HG03558 (cell line): ENCODE measurements around the gene SMDT1.
"Not testable (repeated sequence)": the region's sequence is repeated elsewhere in the genome, so short reads cannot be mapped to it uniquely, and the experiment has no call there.

Experiments
- ATAC-seq: cut with Tn5 transposase; IDR thresholded peaks from one replicate; pipeline ENCODE4 v1.9.1; 2021; ENCODE audit warnings: moderate number of reproducible peaks; ENCODE audit not compliant: unreplicated experiment; ENCODE audit errors: extremely low read depth

SMDT1 gene

DNA sequence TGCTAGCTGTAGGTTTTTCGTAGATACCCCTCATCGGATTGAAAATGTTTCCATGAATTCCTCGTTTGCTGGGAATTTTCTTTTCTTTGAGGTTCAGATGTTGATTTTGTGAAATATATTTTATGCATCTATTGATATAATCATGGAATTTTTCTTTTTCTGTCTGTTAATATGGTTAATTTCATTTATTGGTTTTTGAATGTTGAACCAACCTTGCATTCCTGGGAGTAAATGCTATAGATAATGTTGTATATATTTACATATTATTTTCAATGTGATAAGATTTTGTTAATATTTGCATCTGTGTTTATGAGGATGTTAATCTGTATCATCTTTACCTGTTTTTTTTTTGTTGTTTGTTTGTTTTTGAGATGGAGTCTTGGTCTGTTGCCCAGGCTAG is 21.7 kb downstream of the SMDT1 start:
- ATAC-seq: no peak

DNA sequence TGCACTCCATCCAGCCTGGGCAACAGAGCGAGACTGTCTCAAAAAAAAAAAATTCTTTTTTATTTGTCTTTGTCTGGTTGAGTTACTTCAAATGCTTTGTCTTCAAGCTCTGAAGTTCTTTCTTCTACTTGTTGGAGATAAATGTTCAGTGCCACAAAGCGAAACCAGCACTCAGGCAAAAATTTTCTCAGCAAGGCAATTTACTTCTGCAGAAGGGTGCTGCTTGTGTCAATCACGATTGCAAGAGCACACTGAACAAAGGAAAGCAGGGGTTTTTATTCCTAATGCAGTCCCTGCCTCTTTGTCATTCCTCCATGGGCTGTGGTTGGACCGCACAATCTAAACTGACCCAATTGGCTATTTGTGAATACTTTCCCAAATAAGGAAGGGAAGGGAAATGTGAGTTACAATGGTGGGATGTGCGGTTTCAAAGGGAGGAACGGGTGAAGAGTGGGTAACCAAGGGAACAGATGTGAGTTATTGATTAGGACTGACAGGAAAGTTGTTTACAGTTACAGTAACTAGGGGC is 24.9 kb downstream of the SMDT1 start:
- not testable (repeated sequence) for ATAC-seq

DNA sequence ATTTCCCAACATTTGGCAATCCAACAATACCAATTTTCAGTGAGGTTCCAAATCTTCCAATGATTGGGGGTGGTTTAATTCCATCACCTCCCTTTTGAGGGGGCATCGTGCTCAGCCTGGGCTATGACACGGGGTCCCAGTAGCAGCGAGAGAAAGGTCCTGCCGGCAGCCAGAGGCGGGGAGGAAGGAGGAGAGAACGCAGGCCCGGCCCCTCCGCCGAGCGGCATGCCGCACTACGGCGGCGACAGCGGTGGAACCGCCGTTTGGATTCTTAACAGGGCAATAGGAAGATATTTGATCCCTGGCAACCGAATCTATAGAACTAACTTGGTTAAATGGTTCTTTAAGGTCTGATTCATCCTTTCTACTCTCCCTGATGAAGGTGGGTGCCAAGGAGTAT is 29.3 kb downstream of the SMDT1 start:
- ATAC-seq: no peak

DNA sequence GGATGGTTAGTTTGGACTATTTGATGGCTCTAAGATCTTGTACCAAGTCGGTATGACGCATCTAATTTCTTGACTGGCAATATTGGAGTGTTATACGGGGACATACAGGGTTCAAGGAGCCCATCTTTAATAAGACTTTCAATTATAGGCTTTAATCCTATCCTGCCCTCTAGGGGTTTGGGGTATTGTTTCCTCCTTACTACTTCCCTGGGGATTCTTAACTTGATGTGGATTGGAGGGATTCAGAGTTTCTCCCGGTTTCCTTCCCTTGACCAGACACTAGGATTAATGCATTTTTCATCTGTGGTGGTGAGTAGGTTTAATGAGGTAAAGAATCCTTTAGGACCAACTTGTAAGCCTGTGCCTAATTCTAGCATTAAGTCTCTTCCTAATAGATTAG is 32.3 kb downstream of the SMDT1 start:
- no peak for ATAC-seq

DNA sequence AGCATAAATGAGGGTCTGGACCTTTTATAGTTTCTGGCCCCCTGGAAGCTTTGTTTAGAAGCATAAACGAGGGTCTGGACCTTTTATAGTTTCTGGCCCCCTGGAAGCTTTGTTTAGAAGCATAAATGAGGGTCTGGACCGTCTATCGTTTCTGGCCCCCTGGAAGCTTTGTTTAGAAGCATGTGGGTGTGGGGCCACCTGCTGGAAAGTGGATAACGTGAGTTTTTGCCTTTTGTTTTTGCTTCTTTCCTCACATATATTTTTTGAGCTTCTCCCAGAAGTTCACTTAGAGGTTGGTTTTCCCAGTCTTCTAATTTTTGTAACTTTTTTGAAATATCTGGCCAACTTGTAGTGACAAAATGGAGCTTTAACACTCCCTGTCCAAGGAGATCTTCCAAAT is 33.3 kb downstream of the SMDT1 start:
- not testable (repeated sequence) for ATAC-seq

DNA sequence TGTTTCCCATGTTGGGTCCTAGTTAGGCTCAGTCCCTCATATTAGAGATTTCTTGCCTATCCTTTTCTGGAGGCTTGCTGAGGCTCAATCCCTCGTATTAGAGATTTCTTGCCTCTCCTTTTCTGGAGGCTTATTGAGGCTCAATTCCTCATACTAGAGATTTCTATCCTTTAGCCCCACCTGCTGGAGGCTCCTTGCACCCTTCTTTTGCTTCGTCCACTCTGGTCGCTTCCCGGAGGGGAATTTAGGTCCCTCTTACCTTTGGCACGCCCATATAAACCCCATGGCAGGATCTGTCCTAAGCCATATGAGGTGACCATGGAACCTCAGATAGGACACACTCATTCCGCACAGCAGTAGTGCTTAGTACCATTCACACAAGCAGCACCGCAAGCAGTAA is 35.2 kb downstream of the SMDT1 start:
- no peak for ATAC-seq

DNA sequence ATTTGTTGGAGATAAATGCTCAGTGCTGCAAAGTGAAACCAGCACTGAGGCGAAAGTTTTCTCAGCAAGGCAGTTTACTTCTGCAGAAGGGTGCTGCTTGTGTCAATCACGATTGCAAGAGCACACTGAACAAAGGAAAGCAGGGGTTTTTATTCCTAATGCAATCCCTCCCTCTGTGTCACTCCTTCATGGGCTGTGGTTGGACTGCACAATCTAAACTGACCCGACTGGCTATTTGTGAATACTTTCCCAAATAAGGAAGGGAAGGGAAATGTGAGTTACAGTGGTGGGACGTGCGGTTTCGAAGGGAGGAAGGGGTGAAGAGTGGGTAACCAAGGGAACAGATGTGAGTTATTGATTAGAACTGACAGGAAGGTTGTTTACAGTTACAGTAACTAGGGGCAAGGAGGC is 35.9 kb downstream of the SMDT1 start:
- not testable (repeated sequence) for ATAC-seq

DNA sequence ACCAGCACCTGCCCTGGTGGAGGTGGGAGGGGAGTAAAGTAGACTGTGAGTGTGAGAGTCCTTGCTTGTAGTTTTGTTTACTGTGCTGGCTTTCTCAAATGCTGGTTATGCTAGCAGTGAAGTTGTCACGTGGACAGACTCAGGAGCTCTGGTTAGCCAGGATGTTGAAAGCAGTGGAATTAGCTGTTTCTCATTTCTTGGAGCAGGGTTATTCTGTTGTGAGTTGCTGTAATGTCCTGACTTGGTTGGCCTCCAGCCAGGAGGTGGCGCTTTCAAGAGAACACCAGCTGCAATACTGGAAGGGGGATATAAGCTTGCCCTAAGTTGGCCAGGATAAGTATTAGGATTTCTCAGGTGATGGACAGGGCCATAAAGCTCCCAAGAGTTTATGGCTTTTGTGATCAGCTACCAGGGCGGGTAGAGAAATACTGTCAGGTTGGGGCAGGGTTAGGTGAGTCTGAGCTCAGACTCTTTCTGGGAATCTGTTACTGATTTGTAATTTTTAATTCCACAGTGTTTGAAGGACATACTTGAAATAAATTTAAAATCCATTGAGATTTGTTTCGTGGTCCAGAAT is 37.4 kb downstream of the SMDT1 start:
- no peak for ATAC-seq

DNA sequence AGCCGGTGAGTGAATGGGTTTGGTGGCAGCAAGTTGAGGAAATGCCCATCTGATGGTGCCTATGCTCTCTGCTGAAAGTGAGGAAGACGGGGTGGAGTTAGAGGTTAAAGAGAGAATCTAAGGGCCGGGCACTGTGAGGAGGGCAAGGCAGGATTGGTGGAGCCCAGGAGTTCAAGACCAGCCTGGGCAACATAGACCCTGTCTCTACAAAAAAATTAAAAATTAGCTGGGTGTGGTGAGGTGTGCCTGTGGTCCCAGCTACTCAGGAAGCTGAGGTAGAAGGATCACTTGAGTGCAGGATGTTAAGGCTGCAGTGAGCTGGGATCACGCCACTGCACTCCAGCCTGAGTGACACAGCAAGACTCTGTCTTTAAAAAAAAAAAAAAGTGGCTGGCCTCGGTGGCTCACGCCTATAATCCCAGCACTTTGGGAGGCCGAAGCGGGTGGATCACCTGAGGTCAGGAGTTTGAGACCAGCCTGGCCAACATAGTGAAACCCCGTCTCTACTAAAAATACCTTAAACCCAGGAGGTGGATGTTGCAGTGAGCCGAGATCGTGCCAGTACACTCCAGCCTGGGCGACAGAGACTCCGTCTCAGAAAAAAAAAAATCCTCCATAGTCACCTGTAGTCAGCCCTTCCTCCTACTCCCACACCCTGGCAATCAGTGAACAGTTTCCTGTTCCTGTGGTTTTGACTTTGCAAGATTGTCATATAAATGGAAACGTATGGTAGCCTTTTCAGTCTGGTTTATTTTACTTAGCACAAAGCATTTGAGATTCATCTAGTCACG is 40.9 kb downstream of the SMDT1 start:
- ATAC-seq: not testable (repeated sequence)

DNA sequence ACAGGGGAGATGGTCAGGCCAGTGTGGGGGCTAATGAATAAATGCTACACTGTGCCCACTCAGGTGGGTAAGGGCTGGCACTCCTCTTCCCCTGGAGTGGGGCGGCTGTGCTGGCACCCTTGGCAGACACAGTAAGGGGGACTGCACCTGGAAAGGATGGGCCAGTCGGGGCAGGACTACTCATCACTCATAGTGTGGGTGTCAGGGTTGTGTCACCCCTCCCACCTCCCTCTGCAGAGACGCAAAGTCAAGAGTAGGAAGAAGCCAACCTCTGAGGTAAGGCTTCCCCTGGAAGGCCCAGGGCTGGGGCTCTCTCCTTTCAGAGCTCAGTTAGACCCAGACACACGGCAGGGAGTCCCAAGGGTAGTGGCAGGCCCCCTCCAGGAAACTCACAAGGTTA is 44.0 kb downstream of the SMDT1 start:
- not testable (repeated sequence) for ATAC-seq

DNA sequence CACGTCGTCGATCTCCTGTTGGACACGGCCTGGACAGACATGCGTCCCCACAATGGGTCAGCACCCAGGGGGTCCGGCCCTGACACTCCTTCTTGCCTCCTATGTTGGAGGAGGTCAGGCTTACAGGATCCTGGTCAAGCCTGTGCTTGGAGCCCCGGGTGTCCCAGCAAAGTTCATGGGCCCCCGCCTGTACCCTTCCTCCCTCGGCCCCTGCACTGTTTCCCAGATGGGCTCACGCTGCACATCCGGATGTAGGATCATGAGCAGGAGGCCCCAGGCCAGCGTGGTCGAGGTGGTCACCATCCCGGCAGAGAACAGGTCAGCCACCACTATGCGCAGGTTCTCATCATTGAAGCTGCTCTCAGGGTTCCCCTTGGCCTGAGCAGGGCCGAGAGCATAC is 48.1 kb downstream of the SMDT1 start:
- no peak for ATAC-seq

DNA sequence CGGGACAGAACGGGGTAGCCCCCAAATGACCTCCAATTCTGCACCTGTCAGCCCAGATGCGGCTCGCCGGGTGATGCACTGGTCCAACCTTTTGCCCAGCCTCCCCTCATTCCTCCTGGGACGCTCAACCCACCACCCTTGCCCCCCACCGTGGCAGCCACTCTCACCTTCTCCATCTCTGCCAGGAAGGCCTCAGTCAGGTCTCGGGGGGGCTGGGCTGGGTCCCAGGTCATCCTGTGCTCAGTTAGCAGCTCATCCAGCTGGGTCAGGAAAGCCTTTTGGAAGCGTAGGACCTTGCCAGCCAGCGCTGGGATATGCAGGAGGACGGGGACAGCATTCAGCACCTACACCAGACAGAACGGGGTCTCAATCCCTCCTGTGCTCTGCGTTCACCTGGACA is 48.5 kb downstream of the SMDT1 start:
- not testable (repeated sequence) for ATAC-seq

DNA sequence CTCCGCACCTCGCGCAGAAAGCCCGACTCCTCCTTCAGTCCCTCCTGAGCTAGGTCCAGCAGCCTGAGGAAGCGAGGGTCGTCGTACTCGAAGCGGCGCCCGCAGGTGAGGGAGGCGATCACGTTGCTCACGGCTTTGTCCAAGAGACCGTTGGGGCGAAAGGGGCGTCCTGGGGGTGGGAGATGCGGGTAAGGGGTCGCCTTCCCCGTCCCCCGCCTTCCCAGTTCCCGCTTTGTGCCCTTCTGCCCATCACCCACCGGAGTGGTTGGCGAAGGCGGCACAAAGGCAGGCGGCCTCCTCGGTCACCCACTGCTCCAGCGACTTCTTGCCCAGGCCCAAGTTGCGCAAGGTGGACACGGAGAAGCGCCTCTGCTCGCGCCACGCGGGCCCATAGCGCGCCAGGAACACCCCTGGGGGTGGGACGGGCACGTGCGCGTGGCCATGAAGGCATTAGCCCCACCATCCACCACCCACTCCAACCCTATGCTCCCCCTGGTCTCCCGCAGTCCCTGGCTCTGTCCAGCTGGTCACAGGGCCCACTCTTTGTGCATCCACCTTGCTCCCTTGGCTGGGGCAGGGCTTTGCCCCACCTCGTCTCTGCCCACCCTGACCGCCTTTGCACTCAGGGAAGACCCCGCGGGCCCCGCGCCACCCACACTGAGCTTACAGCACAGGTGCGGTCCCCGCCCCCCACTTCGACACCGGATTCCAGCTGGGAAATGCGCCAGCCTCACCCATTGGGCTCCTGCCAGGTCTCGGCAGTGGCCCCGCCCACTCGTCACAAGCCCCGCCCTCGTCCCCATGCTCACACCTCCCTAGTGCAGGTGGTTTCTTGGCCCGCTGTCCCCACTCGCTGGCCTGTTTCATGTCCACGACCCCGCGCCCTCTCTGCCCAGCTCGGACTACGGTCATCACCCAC is 49.5 kb downstream of the SMDT1 start:
- not testable (repeated sequence) for ATAC-seq

DNA sequence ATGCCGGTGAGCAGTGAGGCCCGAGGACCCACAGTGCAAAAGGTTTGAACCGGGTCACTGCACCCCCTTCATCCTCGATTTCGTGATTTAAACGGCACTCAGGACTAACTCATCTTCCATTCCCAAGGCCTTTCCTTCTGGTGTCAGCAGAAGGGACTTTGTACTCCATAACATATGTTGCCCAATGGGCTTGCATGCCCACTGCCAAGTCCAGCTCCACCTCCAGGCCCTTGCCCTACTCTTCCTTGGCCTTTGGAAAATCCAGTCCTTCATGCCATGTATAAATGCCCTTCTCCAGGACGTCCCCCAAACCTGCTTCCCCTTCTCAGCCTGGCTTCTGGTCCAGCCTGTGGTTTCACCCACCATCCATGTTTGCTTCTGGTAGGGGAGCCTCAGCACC is 50.7 kb downstream of the SMDT1 start:
- ATAC-seq: not testable (repeated sequence)

DNA sequence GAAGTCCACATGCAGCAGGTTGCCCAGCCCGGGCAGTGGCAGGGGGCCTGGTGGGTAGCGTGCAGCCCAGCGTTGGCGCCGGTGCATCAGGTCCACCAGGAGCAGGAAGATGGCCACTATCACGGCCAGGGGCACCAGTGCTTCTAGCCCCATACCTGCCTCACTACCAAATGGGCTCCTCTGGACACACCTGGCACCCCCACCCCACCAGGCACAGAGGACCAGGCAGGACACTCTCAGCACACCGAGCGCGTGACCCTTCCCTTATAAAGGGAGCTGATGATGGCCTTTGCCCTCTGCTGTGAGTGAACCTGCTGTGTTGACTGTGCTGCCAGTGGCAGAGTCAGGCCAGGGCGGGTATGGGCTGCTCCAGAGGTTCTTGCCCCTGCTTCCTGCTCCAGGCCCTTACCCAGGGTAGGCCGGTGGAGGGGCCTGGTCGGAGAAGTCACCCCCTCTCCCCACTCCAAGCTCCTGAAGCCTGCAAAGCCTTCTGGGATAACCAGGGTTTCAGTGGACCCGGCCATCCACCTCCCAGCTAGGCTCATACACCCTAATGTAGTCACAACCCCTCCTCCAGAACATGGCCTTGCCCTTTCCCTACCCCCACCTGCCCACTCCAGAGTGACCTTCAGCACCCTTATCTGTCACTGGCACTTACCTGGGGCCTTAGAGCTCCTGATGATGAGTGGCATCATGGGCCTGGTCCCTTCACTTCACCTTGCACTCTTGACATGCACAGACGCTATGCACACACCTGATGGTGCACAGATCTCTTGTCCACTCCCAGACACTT is 51.3 kb downstream of the SMDT1 start, which contains the start of gene CYP2D6:
CYP2D6 (minus strand) TSS at position 172 of the 793 bp plus-strand sequence; CDS start at position 153, 19 bp downstream.
- not testable (repeated sequence) for ATAC-seq

DNA sequence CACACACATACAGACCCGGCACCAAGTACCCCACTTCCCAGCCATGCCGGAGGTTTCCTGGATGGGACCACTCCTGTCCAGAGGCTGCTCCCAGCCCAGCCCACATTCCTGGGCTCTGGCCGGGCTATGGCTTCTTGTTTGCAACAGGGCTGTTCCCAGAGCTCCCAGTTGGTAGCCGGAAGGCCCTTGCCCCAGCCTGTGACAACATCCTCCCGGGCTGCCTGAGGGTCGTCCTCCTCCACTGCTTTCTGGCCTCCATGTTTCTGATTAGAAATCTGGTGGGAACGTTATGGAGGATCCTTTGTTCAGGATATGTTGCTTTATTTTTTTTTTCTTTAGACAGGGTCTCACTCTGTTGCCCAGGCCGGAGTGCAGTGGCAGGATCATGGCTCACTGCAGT is 52.1 kb downstream of the SMDT1 start:
- no peak for ATAC-seq

DNA sequence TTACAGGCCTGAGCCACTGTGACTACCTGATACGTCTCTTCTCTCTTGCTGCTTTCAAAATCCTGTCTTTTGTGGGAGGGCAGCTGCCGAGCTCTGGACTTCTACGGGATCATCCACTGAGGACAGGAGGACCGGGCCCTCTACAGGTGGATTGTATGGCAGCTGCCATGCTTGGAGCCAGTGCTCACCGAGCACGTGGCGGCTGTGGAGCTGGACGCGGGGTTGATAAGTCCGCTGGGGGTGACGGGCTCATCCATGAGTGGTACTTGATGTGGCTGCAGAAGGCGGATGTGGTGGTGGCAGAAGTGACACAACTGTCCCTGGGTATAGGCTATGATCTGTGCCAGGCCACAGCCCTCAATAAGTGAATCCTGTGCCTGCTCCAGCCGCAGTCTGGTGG is 53.0 kb downstream of the SMDT1 start:
- no peak for ATAC-seq
